IMR-90 (cell line): ENCODE results near the gene CCDC50.

Experiments used
- BHLHE40 ChIP-seq: fragments of 150-350 bp; IDR thresholded peaks from 2 replicates; pipeline ENCODE4 v1.6.1; 2016; ENCODE audit warnings: mild to moderate bottlenecking, low read depth, low read length
- CEBPB ChIP-seq: IDR thresholded peaks from 2 replicates; pipeline ENCODE4 v1.6.1; 2012; ENCODE audit warnings: low read depth, low read length, improper control_type of control experiment
- FOS ChIP-seq: fragments of 150-350 bp; IDR thresholded peaks from 2 replicates; pipeline ENCODE4 v1.6.1; 2016; ENCODE audit warnings: low read depth, low read length
- MAFK ChIP-seq: IDR thresholded peaks from 2 replicates; pipeline ENCODE4 v1.6.1; 2012; ENCODE audit warnings: low read depth, low read length, improper control_type of control experiment
- MXI1 ChIP-seq: IDR thresholded peaks from 2 replicates; pipeline ENCODE4 v1.6.1; 2012; ENCODE audit warnings: low read depth, mild to moderate bottlenecking, low read length, moderate library complexity, borderline replicate concordance
- NFE2L2 ChIP-seq: fragments of 150-350 bp; IDR thresholded peaks from 2 replicates; pipeline ENCODE4 v1.6.1; 2016; ENCODE audit warnings: low read depth, mild to moderate bottlenecking, low read length
- POLR2A ChIP-seq: IDR thresholded peaks from 2 replicates; pipeline ENCODE4 v1.6.1; 2012; ENCODE audit warnings: mild to moderate bottlenecking, low read depth, low read length
- RAD21 ChIP-seq: IDR thresholded peaks from 2 replicates; pipeline ENCODE4 v1.6.1; 2012; ENCODE audit warnings: low read length, improper control_type of control experiment
- RCOR1 ChIP-seq: IDR thresholded peaks from 2 replicates; pipeline ENCODE4 v1.6.1; 2012; ENCODE audit warnings: mild to moderate bottlenecking, low read length, improper control_type of control experiment; ENCODE audit not compliant: insufficient replicate concordance
- RFX5 ChIP-seq: IDR thresholded peaks from 2 replicates; pipeline ENCODE4 v1.8.0; 2012; ENCODE audit warnings: low read depth, mild to moderate bottlenecking, low read length, moderate library complexity
- SMC3 ChIP-seq: fragments of 150-350 bp; IDR thresholded peaks from 2 replicates; pipeline ENCODE4 v1.6.1; 2016; ENCODE audit warnings: low read depth, mild to moderate bottlenecking, antibody characterized with exemption, low read length, moderate library complexity
- USF2 ChIP-seq: fragments of 150-350 bp; IDR thresholded peaks from 2 replicates; pipeline ENCODE4 v1.6.1; 2017; ENCODE audit warnings: mild to moderate bottlenecking, antibody characterized with exemption, low read length, low read depth
- TF ChIP-seq, protein P1 (sequence below): conservative IDR thresholded peaks from 2 replicates; pipeline ENCODE4 v1.5.1; 2012; ENCODE audit warnings: mild to moderate bottlenecking, low read depth, low read length, improper control_type of control experiment
- TF ChIP-seq, protein P2 (sequence below): fragments of 150-350 bp; IDR thresholded peaks from 2 replicates; pipeline ENCODE4 v1.6.1; 2016; ENCODE audit warnings: low read depth, mild to moderate bottlenecking, low read length, moderate library complexity, borderline replicate concordance

DNA sequence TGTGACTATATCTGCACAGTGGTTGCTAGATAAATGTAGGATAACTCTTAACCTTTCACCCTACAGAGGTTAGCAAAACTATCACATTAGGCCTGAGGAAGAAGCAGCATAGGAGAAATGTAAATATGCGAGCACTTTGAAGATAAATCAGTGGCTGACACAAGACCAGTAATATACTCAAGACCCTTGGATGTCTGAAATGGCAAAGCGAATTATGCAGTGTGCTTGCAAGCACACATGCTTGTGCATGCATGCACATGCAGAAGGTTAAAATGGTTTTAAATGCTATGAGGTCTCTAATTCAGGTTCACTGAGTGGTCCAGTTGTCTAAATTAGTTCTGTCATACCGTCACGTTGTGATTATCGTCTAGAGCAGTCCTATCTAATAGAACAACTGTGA, 14.7 kb downstream of the CCDC50 start:
- TF ChIP-seq, protein P1, sequence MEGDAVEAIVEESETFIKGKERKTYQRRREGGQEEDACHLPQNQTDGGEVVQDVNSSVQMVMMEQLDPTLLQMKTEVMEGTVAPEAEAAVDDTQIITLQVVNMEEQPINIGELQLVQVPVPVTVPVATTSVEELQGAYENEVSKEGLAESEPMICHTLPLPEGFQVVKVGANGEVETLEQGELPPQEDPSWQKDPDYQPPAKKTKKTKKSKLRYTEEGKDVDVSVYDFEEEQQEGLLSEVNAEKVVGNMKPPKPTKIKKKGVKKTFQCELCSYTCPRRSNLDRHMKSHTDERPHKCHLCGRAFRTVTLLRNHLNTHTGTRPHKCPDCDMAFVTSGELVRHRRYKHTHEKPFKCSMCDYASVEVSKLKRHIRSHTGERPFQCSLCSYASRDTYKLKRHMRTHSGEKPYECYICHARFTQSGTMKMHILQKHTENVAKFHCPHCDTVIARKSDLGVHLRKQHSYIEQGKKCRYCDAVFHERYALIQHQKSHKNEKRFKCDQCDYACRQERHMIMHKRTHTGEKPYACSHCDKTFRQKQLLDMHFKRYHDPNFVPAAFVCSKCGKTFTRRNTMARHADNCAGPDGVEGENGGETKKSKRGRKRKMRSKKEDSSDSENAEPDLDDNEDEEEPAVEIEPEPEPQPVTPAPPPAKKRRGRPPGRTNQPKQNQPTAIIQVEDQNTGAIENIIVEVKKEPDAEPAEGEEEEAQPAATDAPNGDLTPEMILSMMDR, result no peak
- TF ChIP-seq RAD21 (no peak), FOS (no peak), POLR2A (no peak), RCOR1 (no peak), MXI1 (no peak), NFE2L2 (no peak), BHLHE40 (no peak), RFX5 (no peak), SMC3 (no peak), USF2 (no peak), MAFK (no peak), CEBPB (no peak)
- TF ChIP-seq, protein P2, sequence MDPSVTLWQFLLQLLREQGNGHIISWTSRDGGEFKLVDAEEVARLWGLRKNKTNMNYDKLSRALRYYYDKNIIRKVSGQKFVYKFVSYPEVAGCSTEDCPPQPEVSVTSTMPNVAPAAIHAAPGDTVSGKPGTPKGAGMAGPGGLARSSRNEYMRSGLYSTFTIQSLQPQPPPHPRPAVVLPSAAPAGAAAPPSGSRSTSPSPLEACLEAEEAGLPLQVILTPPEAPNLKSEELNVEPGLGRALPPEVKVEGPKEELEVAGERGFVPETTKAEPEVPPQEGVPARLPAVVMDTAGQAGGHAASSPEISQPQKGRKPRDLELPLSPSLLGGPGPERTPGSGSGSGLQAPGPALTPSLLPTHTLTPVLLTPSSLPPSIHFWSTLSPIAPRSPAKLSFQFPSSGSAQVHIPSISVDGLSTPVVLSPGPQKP, result no peak
